Stimulated activated CD8-positive, alpha-beta memory T cell treated with anti-CD3 and anti-CD28 coated beads, Interleukin-4, amount 100 ng/mL, for 24 hours (primary cell): ENCODE results near the gene MAB21L1.

ENCODE experiments used
- DNase-seq: peaks from one replicate; pipeline ENCODE4 v3.0.0-alpha.2; 2020; ENCODE audit warnings: low read depth

Gene MAB21L1

GRCh38 chr13:35475960-35476943, at the start of gene MAB21L1:
MAB21L1 (minus strand) TSS chr13:35476689; CDS start chr13:35476138, 551 bp downstream.
- DNase-seq, result no peak

GRCh38 chr13:35524171-35524570, 47.7 kb upstream of the MAB21L1 start:
- DNase-seq, result no peak

DNA sequence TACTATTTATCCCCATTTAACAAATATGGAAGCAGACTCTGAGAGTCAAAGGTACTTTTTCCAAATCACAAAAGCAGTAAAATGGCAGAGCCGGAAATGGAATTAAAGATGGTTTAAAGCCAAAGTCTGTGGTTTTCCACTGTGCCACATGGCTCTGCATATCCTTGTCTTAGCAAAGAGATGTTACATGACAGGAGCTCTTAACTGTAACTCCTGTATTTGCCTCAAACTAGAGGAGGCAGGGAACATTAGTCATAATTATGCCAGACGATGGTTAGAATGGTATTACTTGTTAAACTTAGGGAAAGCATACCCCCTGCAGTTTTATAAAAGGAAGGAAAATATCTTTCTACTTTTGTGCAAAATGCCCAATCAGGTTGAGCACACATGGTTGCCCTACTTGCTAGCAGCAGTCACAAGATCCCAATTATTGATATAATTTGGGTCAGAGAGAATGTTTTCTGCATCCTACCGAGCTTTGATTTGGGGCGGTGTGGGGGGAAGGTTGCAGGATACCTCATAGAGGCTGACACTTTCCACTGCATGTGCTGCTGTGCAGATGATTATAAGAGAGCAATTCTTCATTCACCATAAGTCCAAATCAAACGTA, 42.0 kb upstream of the MAB21L1 start:
- DNase-seq, result no peak

GRCh38 chr13:35514801-35515502, 38.5 kb upstream of the MAB21L1 start:
- DNase-seq, result no peak

GRCh38 chr13:35514061-35514477, 37.6 kb upstream of the MAB21L1 start:
- DNase-seq, result no peak

- no peak for DNase-seq
Measured at GRCh38 chr13:35512271-35512920, 35.9 kb upstream of the MAB21L1 start.

- DNase-seq, result no peak
Measured at GRCh38 chr13:35502456-35502855, 26.0 kb upstream of the MAB21L1 start.

DNA sequence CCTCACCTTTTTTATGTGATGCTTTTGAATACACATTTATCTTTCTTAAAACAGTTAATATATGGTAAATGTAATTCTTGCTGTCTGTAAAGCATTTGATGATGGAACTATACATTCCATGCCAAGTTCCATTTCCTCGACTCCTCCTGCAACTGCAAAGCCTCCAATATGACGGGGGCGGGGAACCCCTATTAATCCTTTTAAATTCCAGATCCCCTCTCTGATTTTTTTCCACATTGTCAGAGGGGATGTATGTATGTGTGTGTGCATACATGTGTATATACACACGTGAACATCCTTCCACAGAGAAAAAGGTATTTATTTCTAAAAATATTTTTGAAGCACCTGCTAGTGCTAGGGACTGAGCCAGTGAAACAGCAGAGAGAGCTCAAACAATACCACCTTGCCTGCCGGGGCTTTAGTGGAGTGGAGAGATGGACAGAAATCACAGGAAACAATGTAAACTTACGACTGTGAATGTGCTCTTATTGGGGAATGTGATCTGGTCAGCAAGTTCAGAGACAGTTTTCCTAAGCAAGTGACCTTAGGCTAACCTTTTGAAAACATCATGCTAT, 25.3 kb upstream of the MAB21L1 start:
- no peak for DNase-seq

- no peak for DNase-seq
Measured at GRCh38 chr13:35500144-35500543, 23.7 kb upstream of the MAB21L1 start.

- no peak for DNase-seq
Measured at GRCh38 chr13:35499676-35500075, 23.2 kb upstream of the MAB21L1 start.

DNA sequence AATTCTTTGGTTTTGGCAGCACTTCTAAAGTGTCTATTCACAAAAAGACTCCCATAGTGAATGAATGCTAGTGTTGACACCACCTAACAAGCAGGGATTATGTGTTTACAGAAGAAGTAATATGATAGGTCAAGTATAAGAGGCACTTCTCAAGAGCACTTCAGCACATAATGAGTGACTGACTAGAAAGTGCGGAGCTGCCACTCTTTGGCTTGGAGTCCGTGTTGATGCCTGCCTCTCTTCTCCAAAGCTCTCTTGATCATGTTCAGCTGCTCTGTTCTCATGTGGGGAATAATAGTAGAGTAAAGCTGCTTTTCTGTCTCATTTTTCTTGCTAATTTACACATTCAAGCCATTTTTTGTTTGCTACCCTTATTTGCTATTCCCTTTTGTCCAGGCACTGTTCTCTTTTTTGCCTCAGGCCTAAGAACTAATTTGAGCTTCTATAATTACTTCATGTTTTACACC, 22.7 kb upstream of the MAB21L1 start:
- no peak for DNase-seq

DNA sequence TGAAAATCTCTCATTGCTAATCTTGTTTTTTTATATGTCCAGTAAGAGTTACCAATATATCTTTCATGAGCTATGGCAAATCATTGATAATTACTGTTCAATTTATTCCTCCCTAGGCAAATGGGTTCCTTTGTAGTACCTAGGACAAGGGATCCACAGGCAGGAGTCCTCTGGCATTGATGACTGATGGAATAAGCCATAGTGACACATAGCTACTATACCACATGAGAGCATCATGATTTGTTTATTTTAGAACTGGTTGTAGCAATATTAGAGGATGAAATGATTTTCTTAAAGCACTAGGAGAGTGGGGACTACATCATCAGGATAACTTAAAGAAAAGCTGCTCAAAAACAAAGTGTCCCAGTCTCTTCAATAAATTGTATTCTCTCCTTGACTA, 21.7 kb upstream of the MAB21L1 start:
- DNase-seq, result no peak

DNA sequence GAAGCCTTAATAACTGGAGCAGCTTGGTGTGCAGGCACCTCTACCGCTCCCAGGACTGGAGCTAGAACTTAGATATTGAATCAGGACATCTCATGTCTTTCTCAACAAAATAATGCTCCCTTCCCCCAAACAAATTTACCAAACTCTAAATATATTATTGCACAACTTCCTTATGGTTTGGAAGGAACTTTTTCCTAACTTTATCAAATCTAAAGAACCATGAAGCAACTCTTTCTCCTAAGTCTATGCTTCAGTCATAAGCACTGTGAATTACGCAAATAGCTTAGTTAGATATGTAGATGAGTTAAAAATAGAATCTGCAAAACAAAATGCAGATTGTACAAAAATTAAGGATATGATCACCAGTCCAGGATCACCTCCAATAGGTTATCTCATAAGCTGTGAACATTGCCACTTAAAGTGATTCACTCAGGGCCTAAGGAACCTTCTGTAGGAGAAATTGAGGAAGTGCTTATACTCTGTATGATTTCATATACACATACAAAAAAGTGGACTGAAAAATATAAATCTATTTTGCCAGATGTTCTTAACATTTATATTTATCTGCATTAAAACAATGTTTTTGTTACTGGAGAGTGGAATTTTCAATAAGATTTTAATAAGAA, 20.4 kb upstream of the MAB21L1 start:
- no peak for DNase-seq

DNA sequence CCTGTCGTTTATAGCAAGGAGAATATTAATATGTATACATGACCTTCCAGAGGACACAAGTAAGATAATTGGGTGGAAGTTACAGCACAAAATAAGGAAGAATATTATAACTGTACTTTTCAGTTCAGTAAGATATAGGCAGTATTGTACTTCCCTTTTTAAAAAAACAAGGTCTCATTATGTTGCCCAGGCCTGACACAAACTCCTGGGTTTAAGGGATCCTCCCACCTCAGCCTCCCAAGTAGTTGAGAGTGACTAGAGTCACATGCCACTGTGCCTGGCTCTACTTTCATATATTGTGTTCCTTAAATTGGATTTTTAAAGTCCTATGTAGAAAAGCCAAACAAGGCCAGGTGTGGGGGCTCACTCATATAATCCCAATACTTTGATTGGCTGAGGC, 19.5 kb upstream of the MAB21L1 start:
- DNase-seq, result no peak

- DNase-seq, result no peak
Measured at GRCh38 chr13:35489050-35489449, 12.6 kb upstream of the MAB21L1 start.

DNA sequence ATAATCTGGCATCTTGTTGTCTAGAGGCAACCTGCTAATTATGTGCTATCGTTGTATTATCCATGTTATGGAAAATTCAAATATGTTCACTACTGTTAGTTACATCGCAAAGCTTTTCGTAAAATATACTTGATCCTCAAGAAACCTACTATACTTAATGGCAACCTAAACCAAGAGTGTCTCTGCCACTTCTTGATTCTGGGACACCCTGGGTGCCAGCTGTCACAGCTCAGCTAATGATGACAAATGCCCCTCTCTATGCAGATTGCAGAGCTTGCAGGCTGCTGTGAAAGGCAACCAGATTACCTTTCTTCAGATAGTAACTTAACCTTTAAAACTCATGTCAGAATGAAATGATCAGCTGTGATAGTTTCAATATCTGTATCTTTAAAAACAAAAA, 8.9 kb upstream of the MAB21L1 start:
- DNase-seq, result no peak

GRCh38 chr13:35484384-35484783, 7.9 kb upstream of the MAB21L1 start:
- no peak for DNase-seq

DNA sequence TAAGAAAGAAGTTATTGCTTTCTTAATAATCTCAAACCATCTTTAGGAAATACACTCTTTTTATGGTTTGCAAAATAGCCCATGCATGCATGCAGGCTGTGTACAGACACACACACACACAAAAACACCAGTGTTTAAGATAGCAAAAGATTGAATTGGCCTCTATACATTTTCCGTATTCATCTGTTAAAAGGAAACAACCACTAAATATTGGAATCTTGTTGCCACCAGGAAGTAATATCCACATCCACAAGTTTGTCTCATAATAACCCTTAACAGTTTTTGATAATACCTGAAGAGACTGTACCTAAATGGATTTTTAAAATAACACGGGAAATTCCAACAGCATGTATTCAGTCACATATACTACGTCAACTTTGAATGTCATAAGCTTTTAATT, 7.3 kb upstream of the MAB21L1 start:
- DNase-seq, result no peak

- no peak for DNase-seq
Measured at GRCh38 chr13:35482527-35482926, 6.0 kb upstream of the MAB21L1 start.

DNA sequence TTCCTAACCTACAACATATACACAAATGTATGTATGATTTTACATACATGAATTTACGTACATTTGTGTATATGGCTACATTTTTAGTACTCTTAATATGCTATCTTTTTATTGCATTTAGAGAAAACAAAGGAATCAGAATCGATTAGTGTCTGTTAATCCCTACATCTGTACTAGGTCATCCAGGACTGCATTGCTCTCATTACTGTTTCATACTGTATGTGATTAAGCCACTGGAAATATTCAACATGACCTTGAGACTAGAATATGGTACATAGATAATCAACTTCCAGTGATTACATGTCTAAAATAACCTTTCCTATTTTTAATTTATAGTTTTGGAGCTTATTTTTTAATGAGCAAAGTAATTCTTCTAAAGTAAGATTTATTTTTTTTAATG, 5.3 kb upstream of the MAB21L1 start:
- no peak for DNase-seq

DNA sequence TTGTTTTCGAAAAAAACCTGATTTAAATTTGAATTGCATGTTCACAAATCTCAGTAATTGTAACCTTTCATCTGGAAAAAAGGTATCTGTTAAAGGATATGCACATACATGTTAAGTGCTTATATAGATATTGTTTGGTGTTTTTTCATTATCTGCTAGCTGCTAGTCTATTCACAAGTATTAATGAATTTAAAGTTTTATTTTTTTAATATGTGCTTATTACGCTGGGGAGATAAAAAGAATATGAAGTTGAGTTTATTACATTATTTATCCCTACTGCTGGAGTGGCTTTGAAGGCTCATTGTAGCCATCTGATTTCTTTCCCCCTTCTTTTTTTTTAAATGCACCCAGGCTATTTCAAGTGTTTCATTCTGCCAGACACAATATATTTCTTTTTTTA, 3.9 kb upstream of the MAB21L1 start:
- DNase-seq, result no peak
